Activated gamma-delta T cell (primary cell): ENCODE results near the gene AHSA1.
"Not testable (repeated sequence)": the region's sequence is repeated elsewhere in the genome, so short reads cannot be mapped to it uniquely, and the experiment has no call there.

Source experiments
- DNase-seq: peaks from one replicate; lab custom pipeline; 2025; lab: John Stamatoyannopoulos, UW
- total RNA-seq, 2 donors: gene quantifications; one replicate each; lab custom pipeline; 2026; lab: John Stamatoyannopoulos, UW

The AHSA1 gene
- total RNA-seq, result 56.3 to 61.8 reads per million in 2 donors

GRCh38 chr14:77457522-77458248 is at the start of gene AHSA1, which contains the start of gene VIPAS39:
Gene AHSA1, plus strand, starts transcription at chr14:77458093. Its CDS starts 97 bp downstream, at chr14:77458190.
Gene VIPAS39, minus strand, starts transcription at chr14:77457601. Its CDS starts 3,499 bp downstream, at chr14:77454102.
- DNase-seq, result peak; percentile 57

DNA sequence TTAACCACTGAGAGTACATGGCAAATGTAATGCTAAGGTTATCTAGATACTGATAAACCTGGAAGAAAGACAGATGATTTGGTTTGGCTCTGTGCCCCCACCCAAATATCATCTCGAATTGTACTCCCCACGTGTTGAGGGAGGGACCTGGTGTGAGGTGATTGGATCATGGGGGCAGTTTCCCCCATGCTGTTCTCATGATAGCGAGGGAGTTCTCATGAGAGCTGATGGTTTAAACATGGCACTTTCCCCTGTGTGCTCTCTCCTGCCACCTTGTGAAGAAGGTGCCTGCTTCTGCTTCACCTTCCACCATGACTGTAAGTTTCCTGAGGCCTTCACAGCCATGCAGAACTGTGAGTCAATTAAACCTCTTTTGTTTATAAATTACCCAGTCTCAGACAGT is 48.8 kb upstream of the AHSA1 start:
- DNase-seq, result no peak

DNA sequence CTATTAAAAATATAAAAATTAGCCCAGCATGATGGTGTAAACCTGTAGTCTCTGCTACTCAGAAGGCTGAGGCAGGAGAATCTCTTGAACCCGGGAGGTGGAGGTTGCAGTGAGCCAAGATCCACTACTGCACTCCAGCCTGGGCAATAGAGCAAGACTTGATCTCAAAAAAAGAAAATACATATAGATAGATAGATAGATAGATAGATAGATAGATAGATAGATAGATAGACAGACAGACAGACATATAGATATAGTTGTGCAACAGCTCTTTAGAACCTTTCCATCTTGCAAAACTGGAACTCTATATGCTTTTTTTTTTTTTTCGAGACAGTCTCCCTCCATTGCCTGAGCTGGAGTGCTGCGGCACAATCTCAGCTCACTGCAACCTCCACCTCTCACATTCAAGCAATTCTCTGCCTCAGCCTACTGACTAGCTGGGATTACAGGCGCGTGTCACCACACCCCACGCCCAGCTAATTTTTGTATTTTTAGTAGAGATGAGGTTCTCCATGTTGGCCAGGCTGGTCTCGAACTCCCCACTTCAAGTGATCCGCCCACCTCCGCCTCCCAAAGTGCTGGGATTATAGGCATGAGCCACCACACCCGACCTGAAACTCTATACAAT is 42.4 kb upstream of the AHSA1 start:
- DNase-seq, result not testable (repeated sequence)

DNA sequence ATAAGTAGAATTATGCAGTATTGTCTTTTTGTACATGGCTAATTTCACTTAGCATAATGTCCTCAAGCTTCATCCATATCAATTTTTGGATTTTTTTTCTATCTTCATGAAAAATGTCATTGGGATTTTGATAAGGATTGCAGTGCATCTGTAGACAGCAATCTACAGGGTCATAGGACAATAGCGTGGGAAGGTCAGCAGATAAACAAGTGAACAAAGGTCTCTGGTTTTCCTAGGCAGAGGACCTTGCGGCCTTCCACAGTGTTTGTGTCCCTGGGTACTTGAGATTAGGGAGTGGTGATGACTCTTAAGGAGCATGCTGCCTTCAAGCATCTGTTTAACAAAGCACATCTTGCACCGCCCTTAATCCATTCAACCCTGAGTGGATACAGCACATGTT is 41.8 kb upstream of the AHSA1 start:
- DNase-seq, result not testable (repeated sequence)

DNA sequence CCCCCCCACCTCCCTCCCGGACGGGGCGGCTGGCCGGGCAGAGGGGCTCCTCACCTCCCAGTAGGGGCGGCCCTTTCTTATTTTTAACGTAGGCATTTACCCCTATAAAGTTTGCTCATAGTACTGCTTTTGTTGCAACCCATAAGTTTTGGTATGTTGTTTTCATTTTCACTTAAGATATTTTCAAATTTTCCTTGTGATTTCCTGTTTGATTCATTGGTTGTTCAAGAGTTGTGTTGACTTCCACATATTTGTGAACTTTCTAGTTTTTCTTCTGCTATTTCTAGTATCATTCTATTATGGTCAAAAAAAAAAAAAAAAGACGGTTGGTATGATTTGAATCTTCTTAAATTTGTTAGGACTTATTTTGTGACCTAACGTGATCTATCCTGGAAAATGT is 41.1 kb upstream of the AHSA1 start:
- no peak for DNase-seq

DNA sequence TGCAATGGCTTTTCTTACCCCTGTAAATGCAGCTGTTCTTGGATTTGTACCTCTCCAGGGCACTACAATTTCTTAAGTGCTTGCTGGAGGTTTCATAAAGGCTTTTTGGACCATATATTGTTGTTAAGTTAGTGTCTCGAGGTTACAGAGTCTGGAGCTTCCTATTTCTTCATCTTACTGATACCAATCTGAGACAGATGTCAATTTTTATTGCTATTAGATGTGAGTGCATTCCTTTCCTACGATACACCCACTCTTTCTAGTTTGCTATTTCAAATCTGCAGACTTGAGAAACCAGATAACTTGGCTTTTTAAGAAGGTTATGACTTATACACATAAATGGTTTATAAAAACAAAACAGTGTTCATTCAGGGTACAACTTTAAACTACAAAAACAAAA is 36.7 kb upstream of the AHSA1 start:
- no peak for DNase-seq

DNA sequence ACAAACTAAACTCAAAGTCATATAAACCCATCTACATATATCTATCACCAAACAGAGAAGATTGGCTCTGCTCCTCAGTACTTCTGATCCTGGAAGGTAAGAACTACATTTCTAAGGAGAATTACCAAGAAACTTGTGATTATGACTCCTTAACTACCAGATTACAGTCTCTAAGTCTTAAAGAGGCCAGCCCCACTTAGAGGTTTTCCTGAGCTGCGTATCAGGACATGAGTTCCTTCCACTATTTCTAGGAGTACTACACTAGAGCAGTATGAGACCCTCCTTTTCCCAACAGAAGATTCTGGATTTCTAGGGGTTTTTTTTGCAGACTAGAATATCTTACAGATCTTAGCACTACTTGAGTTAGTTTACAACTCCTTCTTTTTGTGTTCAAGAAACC is 34.5 kb upstream of the AHSA1 start, which contains the start of gene NOXRED1:
Gene NOXRED1, minus strand, starts transcription at position 101 of the 400 bp plus-strand sequence. CDS start 634 bp downstream, outside the sequence.
- DNase-seq, result no peak

- DNase-seq, result no peak
Observed at GRCh38 chr14:77424862-77425261, 33.0 kb upstream of the AHSA1 start.

DNA sequence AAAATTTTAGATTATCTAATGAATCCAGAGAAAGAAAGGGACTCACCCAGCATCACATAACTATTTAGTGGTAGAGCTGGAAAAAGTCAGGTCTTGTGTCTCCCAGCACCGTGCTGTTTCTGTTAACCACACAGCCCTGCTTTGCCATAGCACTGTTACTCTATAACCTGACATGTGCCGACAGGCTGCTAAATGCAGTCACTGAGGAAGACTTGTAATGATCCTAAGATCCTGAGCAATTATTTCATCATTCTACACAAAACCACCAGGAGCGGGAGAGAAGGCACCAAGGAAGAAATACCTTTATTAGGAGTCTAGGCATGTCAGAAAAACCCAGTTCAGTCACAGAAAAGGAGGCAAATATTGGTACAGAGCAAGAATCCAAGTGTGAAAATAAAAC is 31.5 kb upstream of the AHSA1 start:
- DNase-seq, result no peak

GRCh38 chr14:77436042-77436441 is 21.9 kb upstream of the AHSA1 start:
- DNase-seq, result no peak

DNA sequence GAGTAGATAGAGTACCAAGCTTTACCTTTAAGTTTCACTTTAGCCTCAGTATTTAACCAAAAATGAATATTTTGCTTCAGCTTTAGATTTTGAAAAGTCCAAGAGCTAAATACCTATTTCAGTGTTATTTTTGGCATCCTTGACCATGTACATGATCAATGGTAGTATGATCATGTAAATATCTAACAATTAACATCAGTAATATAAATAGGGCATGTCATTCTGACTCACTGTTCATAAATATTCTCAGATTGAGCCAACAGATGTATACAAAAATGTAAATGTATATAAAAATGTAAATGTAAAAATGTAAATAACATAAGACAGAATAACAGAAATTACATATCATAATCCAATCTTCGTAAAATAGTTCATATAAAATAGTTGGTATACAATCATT is 19.3 kb upstream of the AHSA1 start:
- no peak for DNase-seq

DNA sequence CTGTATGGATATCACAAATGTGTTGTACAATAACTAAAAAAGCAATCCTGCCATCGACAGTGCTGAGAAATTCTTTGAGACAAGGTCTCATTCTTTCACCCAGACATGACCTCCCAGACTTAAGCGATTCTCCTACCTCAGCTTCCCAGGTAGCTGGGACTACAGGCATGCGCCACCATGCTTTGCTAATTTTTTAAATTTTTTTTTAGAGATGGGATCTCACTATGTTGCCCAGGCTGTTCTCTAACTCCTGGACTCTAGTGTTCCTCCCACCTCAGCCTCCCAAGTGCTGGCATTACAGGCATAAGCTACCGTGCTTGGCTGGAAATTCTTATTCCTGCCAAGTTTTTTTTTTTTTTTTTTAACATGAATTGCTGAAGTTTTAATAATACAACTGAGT is 18.0 kb upstream of the AHSA1 start:
- DNase-seq, result no peak

- no peak for DNase-seq
Observed at GRCh38 chr14:77442196-77442595, 15.7 kb upstream of the AHSA1 start.

DNA sequence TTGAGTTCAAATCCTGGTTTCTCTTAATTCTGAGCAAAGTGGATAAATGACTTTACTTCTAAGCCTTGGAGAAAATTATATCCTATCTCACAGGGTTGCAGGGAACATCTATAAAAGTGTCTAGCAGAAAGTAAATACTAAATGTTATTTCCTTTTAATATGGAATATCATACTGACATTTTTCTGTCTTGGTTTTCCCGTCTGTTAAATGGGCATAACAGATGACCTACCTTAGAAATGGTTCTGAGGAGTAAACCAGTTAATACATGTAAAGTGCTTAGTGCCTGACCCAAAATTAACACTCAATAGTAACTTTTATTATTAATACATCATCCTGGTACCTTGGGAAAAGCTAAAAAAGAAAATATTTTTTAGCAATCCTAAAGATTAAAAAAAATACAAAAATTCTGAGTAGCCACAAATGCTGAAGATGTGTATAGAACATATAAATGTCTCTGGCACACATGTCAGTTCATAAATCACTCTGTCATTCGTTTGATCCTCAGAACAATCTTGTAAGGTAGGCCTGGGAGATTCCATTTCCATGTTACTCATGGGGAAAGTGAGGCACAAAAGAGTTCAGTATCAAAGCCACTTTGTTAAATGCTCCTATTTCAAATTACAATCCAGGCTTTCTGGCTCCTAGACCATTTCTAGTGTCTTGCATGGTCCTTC is 1.8 kb upstream of the AHSA1 start:
- DNase-seq, result no peak

DNA sequence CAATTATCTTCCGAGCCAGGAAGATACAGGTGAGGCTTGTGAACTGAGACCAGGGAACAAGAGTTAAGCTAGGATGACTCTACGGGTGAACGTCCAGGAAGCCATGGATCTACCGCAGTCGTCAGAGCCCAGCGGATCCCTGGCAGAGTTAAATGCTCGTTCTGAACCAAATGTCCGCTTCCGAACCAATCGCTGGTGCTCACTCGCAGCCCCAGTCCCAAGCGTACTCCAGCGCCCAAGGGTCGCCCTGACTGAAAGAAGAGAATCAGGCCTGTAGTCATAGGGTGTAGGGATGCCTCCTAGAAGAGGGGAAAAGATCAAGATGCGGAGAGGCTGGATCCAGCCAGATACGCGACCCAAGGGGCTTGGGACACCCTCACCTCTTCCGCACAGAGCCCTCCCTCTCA is 775 bp upstream of the AHSA1 start:
- no peak for DNase-seq

GRCh38 chr14:77458249-77458950 is 507 bp downstream of the AHSA1 start:
- no peak for DNase-seq

DNA sequence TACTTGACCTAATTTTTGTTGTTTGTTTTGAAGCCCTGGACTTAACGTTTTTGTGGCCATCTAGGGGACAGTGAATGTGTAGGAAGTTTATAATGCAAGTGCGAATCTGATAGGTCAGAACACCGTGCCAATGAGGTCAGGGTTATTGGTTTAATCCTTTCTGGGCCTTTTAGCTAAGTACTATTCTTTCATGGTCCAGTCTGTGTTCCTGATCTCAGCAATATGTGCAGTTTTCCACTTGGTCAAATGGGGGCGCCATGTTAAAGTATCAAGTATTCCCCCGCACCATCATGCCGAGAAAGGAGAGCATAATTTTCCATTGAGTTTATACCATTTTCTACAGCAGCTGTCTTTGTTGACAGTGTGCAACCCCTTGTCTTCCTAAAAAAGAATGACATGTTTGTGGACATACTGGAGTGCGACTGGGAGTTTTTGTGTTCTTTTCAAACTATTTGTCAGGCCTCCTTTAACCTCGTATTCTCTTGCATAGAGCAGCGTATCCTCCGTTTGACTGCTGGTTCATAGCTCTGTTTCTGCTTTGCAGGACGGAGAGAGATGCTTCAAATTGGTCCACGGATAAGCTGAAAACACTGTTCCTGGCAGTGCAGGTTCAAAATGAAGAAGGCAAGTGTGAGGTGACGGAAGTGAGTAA is 1.3 kb downstream of the AHSA1 start:
- no peak for DNase-seq

DNA sequence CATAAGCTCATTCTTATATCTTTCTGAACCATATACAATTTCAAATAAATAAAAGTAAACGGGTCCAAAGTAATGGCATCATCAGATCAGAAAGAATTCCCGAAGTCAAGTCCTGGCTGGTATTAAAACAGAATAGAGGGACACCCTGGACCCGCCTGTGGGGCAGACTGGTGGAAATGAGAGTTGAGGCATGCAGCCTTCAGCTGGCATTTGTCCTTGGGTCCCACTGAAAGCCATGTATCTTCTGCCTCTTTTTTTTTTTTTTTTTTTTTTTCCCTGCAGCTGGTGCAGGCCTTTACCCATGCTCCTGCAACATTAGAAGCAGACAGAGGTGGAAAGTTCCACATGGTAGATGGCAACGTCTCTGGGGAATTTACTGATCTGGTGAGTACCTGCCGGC is 9.9 kb downstream of the AHSA1 start:
- DNase-seq, result no peak

GRCh38 chr14:77469067-77469505 is 11.2 kb downstream of the AHSA1 start:
- DNase-seq, result no peak

DNA sequence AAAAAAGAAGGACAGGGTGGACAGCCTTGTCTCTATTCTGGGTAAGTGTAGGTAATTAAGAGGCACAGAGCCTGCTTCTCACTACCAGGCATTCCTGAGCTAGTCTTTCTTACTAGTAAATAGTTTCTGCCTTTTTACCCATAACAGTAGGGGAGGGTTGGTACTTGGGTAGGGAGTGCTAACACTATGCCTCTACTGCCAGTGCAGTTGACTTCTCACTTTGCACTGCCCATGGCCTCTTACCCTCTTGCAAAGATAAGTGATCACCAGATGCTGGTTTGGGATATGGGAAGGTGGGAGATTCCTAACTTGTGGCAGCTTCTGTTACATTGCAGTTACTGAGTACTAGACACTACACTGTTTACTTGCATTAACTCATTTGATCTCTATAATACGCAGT is 11.6 kb downstream of the AHSA1 start:
- DNase-seq, result no peak

DNA sequence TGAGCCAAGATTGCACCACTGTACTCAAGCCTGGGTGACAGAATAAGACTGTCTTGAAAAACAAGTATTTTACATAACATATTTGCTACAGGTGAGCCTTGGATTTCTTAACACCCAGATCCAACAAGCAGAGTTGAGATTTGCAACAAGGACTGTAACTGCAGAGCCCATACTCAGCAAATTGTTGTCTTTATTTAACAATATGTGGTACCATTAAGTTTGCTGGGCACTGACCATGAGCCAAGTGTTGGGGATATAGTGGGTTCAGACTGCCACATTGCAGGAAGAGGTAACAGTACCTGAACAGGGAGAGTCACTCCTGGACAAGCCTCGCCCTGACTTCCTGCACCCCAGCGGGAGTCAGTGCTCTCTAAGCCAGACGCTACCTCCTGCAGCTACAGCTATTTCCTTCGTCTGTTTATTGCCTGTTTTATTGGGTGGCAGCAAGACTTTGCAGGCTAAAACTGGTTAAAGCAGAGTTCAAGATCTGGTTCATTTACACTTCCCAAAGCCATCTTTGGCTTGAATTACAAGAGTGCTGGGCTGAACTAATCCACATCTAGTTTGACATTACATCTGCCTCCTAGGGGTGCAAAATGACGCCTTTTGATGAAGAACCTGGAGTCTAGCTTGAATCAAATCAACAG is 12.5 kb downstream of the AHSA1 start:
- no peak for DNase-seq
